DND-41 (cell line): Measurements from ENCODE around the gene MAPK10.

Experiments
- CTCF ChIP-seq: IDR thresholded peaks from 2 replicates; pipeline ENCODE4 v1.5.1; 2012; ENCODE audit warnings: borderline replicate concordance, low read length, moderate library complexity, mild to moderate bottlenecking; ENCODE audit not compliant: poor library complexity, severe bottlenecking; ENCODE audit errors: extremely low read depth
- EZH2 ChIP-seq: IDR thresholded peaks from 3 replicates; pipeline ENCODE4 v1.6.1; 2012; ENCODE audit warnings: borderline replicate concordance, low read depth, mild to moderate bottlenecking, moderate library complexity, low read length, inconsistent platforms; ENCODE audit not compliant: severe bottlenecking

- TF ChIP-seq CTCF: no peak
- TF ChIP-seq EZH2: no peak
Observed at GRCh38 chr4:86160426-86160825, 199.4 kb downstream of the MAPK10 start.
